Measurements from ENCODE around the gene TMPO.

GRCh38 chr12:98471085-98471484 is 44.3 kb upstream of the TMPO start:
- no peak for TF ChIP-seq CTCF (IDR thresholded peaks at IDR 0.05)
- no peak for TF ChIP-seq POLR2A (IDR thresholded peaks at IDR 0.05)

All from right lobe of liver (tissue), 4 donors.